ENCODE results near the gene CER1. TPM values are rescaled to one million over a fixed set of nuclear protein-coding genes. Genes with fewer than 3 reads are reported as not detected.

Gene CER1
- total and polyA plus RNA-seq, 9 of the 15 experiments (the other 6 are each of a cell fraction or from before 2014, with no cell fraction given), result not detected

DNA sequence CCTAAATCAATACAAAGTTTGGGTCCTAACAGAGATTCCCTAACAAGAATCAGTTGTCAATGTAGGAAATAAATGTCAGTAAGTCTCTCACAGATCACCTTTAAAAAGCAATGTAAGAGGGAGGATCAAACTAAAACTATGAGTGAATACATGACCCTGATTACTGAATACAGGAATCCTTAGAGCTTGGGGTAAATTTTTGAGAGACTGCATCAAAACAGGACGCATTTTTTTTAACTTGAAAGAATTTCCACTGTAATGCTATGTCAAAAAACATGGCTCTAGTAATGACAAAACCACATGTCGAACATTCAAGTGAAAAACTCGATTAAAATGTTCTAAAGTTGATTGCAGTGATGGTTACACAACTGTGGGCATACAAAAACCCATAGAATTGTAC, 51.2 kb downstream of the CER1 start:
- Histone ChIP-seq H3K9ac (ENCODE audit: insufficient read depth in 1 of 2, low read depth in 2 of 2, low read length in 2 of 2) (no peak overlapping the region), H2AFZ (ENCODE audit: low read depth, low read length) (no peak overlapping the region), H3K9me3 (replicated peaks; ENCODE audit: control insufficient read depth, insufficient read depth, low read depth, low read length) (no peaks in the 10 kb centered on the region), H3K9me1 (ENCODE audit: control insufficient read depth, insufficient read depth, low read length) (no peaks in the 10 kb centered on the region), H3K4me1 (replicated peaks in 1 of 2; ENCODE audit: control insufficient read depth in 2 of 2, insufficient read depth in 2 of 2, low read length in 2 of 2) (no peaks in the 10 kb centered on the region), H4K20me1 (replicated peaks; ENCODE audit: control insufficient read depth, insufficient read depth, low read length) (no peaks in the 10 kb centered on the region), H3K4me3 (no peak overlapping the region), H3K79me2 (ENCODE audit: control insufficient read depth, insufficient read depth, low read length) (no peaks in the 10 kb centered on the region), H3K4me2 (ENCODE audit: insufficient read depth, low read length) (no peak overlapping the region), H3K27me3 (ENCODE audit: control insufficient read depth in 2 of 2, insufficient read depth in 2 of 2, low read length in 2 of 2) (no peaks in the 10 kb centered on the region), H3K36me3 (ENCODE audit: control insufficient read depth, insufficient read depth, low read length) (no peaks in the 10 kb centered on the region), H3K27ac (ENCODE audit: extremely low read depth, low read depth, low read length) (no peak overlapping the region)
- intact Hi-C loops (cut with micrococcal nuclease) (no loop called here), in situ Hi-C loops (cut with MboI) (loop anchor here (25.0 kb wide), 1 partner anchor 466 kb away; no protein-coding TSS in a partner anchor)
- ATAC-seq, result no peak
- TF ChIP-seq RBM14 (IDR thresholded peaks at IDR 0.05; ENCODE audit: borderline replicate concordance, insufficient read depth, low read depth, low read length), result no peak
- no peak for TF ChIP-seq PBX2 (CRISPR knock-in tag; IDR thresholded peaks at IDR 0.05; ENCODE audit: low read depth)
- TF ChIP-seq PBX2 (tag; conservative IDR thresholded peaks at IDR 0.05; ENCODE audit: low read depth), result no peak
- TF ChIP-seq RERE (CRISPR knock-in tag; IDR thresholded peaks at IDR 0.05; ENCODE audit: borderline replicate concordance), result no peak
- TF ChIP-seq BMI1 (IDR thresholded peaks at IDR 0.05; ENCODE audit: low read length), result no peak
- TF ChIP-seq HNRNPL (IDR thresholded peaks at IDR 0.05; ENCODE audit: low read depth, low read length), result no peak
- TF ChIP-seq, protein P1, sequence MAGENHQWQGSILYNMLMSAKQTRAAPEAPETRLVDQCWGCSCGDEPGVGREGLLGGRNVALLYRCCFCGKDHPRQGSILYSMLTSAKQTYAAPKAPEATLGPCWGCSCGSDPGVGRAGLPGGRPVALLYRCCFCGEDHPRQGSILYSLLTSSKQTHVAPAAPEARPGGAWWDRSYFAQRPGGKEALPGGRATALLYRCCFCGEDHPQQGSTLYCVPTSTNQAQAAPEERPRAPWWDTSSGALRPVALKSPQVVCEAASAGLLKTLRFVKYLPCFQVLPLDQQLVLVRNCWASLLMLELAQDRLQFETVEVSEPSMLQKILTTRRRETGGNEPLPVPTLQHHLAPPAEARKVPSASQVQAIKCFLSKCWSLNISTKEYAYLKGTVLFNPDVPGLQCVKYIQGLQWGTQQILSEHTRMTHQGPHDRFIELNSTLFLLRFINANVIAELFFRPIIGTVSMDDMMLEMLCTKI (IDR thresholded peaks at IDR 0.05; ENCODE audit: partially characterized antibody), result no peak
- no peak for TF ChIP-seq NFIC (IDR thresholded peaks at IDR 0.05)
- TF ChIP-seq TAF1 (IDR thresholded peaks at IDR 0.05; ENCODE audit: control insufficient read depth, extremely low read depth, insufficient read depth, low read length, severe bottlenecking), result no peak
- no peak for TF ChIP-seq ZZZ3 (IDR thresholded peaks at IDR 0.05)
- no peak for FAIRE-seq
- 13% methylated on average over 3 of the region's 3 CpGs for WGBS (ENCODE audit: insufficient coverage, low coverage, missing lambda C conversion rate)
- CTCF ChIA-PET (ENCODE audit: low intra/inter-chr PET ratio), result no interaction called here
- no peak for DNase-seq (ENCODE audit: extremely low read depth in 1 of 4, low spot score in 3 of 4)
- no TSS peak for BruUV-seq (replicated peaks)
- POLR2A ChIA-PET, result no interaction called here

All from K562 (cell line).